ENCODE data around the gene SDHAF2. TPM values are rescaled to one million over a fixed set of nuclear protein-coding genes. Genes with fewer than 3 reads are reported as not detected.

SDHAF2 gene
- total and polyA plus RNA-seq, 4 donors = 25.5 to 46.9 (median 30.2) TPM

DNA sequence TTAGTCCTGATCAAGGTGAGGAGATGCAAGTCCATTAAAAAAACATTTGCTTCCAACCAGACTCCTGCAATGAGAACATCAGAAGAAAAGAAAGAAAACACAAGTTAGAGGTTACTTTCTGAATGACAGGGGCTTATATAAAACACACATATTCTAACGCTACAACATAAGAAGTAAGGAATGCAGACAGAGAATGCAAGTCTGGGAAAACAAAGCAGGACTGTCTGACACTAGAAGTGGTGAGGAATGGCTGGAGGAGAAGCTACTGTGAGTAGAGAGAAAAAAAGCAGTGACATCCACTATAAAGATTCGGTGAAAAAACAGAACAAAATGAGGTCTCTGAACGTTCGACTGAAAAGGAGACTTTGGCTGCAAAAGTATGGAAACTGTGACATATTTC is 25.3 kb upstream of the SDHAF2 start:
- Histone ChIP-seq H3K36me3 (ENCODE audit: control insufficient read depth in 4 of 4, insufficient read depth in 3 of 4, low read depth in 1 of 4, low read length in 3 of 4) (peaks cover 11 to 71% (median 56%) of the 10 kb centered on the region in 4 donors), H3K9me3 (ENCODE audit: control insufficient read depth in 4 of 4, low read length in 3 of 4) (no peaks in the 10 kb centered on the region), H3K4me3 (ENCODE audit: low read depth in 1 of 3, low read length in 3 of 3) (no peak overlapping the region), H3K9ac (ENCODE audit: low read depth in 1 of 2, low read length in 2 of 2) (no peak overlapping the region), H3K27ac (ENCODE audit: low read depth in 1 of 2, low read length in 2 of 2) (no peak overlapping the region), H3K4me1 (ENCODE audit: control insufficient read depth in 4 of 4, insufficient read depth in 4 of 4, low read length in 3 of 4) (no peaks in the 10 kb centered on the region), H3K27me3 (ENCODE audit: control insufficient read depth in 4 of 4, insufficient read depth in 4 of 4, low read length in 3 of 4) (no peaks in the 10 kb centered on the region)
- 93% methylated on average over 4 of the region's 4 CpGs for WGBS
- DNase-seq (ENCODE audit: low spot score) = no peak
- no peak for TF ChIP-seq ATF3 (IDR thresholded peaks at IDR 0.05)
- TF ChIP-seq HNF4A (conservative IDR thresholded peaks at IDR 0.05) = no peak
- TF ChIP-seq JUND (IDR thresholded peaks at IDR 0.05) = no peak
- no peak for TF ChIP-seq NR2F2 (IDR thresholded peaks at IDR 0.05)
- TF ChIP-seq RAD21 (IDR thresholded peaks at IDR 0.05) = no peak
- TF ChIP-seq, protein P1, sequence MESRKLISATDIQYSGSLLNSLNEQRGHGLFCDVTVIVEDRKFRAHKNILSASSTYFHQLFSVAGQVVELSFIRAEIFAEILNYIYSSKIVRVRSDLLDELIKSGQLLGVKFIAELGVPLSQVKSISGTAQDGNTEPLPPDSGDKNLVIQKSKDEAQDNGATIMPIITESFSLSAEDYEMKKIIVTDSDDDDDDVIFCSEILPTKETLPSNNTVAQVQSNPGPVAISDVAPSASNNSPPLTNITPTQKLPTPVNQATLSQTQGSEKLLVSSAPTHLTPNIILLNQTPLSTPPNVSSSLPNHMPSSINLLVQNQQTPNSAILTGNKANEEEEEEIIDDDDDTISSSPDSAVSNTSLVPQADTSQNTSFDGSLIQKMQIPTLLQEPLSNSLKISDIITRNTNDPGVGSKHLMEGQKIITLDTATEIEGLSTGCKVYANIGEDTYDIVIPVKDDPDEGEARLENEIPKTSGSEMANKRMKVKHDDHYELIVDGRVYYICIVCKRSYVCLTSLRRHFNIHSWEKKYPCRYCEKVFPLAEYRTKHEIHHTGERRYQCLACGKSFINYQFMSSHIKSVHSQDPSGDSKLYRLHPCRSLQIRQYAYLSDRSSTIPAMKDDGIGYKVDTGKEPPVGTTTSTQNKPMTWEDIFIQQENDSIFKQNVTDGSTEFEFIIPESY (IDR thresholded peaks at IDR 0.05) = no peak
- no peak for TF ChIP-seq FOXA2 (IDR thresholded peaks at IDR 0.05)
- TF ChIP-seq SP1 (IDR thresholded peaks at IDR 0.05) = no peak
- TF ChIP-seq TAF1 (conservative IDR thresholded peaks at IDR 0.05) = no peak
- TF ChIP-seq EGR1 (IDR thresholded peaks at IDR 0.05; ENCODE audit: low read depth in 2 of 2) = no peak
- TF ChIP-seq CTCF (IDR thresholded peaks at IDR 0.05; ENCODE audit: low read depth, low read length, missing input control) = no peak
- TF ChIP-seq YY1 (IDR thresholded peaks at IDR 0.05) = no peak
- TF ChIP-seq HNF4G (IDR thresholded peaks at IDR 0.05) = no peak
- no peak for TF ChIP-seq GABPA (IDR thresholded peaks at IDR 0.05 in 1 of 2, conservative IDR thresholded peaks at IDR 0.05 in 1 of 2)
- no peak for TF ChIP-seq FOXA1 (IDR thresholded peaks at IDR 0.05)
- TF ChIP-seq REST (IDR thresholded peaks at IDR 0.05) = no peak
- TF ChIP-seq RXRA (IDR thresholded peaks at IDR 0.05) = no peak
- TF ChIP-seq, protein P2, sequence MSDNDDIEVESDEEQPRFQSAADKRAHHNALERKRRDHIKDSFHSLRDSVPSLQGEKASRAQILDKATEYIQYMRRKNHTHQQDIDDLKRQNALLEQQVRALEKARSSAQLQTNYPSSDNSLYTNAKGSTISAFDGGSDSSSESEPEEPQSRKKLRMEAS (IDR thresholded peaks at IDR 0.05) = no peak
